OCI-LY3 (cell line): ENCODE results near the gene ZGRF1.

ENCODE experiments used
- H2AFZ ChIP-seq: fragments of 200-600, 300-600 bp; shearing (Covaris generic); 2 replicates; pipeline ENCODE4 v1.6.0; 2014; ENCODE audit warnings: antibody characterized with exemption, low read depth, low read length
- H3K27ac ChIP-seq: fragments of 200-600, 300-600 bp; sonication (generic); 2 replicates; pipeline ENCODE4 v1.5.1; 2014; ENCODE audit warnings: mild to moderate bottlenecking, low read length, moderate library complexity, mixed read lengths
- H3K27me3 ChIP-seq: fragments of 200-600, 300-600 bp; sonication (generic); 2 replicates; pipeline ENCODE4 v1.6.1; 2014; ENCODE audit warnings: low read depth, low read length, mixed read lengths
- H3K36me3 ChIP-seq: fragments of 200-600, 300-600 bp; sonication (generic); replicated peaks from 2 replicates; pipeline ENCODE3; 2014; ENCODE audit warnings: low read depth, low read length, mixed read lengths
- H3K4me1 ChIP-seq: fragments of 300-600, 200-600 bp; sonication (generic); 2 replicates; pipeline ENCODE4 v1.6.1; 2014; ENCODE audit warnings: low read length, mixed read lengths
- H3K4me2 ChIP-seq: fragments of 200-600, 300-600 bp; sonication (generic); 2 replicates; pipeline ENCODE4 v1.6.1; 2014; ENCODE audit warnings: low read length, mixed read lengths
- H3K4me3 ChIP-seq: fragments of 300-600, 200-600 bp; sonication (generic); 2 replicates; pipeline ENCODE4 v1.5.1; 2014; ENCODE audit warnings: antibody characterized with exemption, mild to moderate bottlenecking, low read length, moderate library complexity
- H3K79me2 ChIP-seq: fragments of 300-600, 200-600 bp; shearing (Covaris generic); 2 replicates; pipeline ENCODE4 v1.6.1; 2014; ENCODE audit warnings: mild to moderate bottlenecking, low read length, mixed read lengths
- H3K9ac ChIP-seq: fragments of 300-600, 200-600 bp; shearing (Covaris generic); 2 replicates; pipeline ENCODE4 v1.6.0; 2014; ENCODE audit warnings: mild to moderate bottlenecking, low read length, moderate library complexity
- H3K9me3 ChIP-seq: fragments of 200-600, 300-600 bp; shearing (Covaris generic); 2 replicates; pipeline ENCODE4 v1.6.1; 2014; ENCODE audit warnings: low read length, mixed read lengths; ENCODE audit not compliant: insufficient read depth
- H4K20me1 ChIP-seq: fragments of 200-600, 300-600 bp; sonication (generic); 2 replicates; pipeline ENCODE4 v1.6.1; 2016; ENCODE audit warnings: low read length, mixed read lengths; ENCODE audit not compliant: insufficient read depth
- CTCF ChIP-seq: fragments of 200-600, 300-600 bp; sonication (generic); IDR thresholded peaks from 2 replicates; pipeline ENCODE4 v1.5.1; 2014; ENCODE audit warnings: antibody characterized with exemption, low read length, low read depth
- EZH2phosphoT487 ChIP-seq: fragments of 200-600 bp; shearing (Covaris generic); IDR thresholded peaks from 2 replicates; pipeline ENCODE4 v1.6.1; 2018; ENCODE audit warnings: antibody characterized with exemption, mixed run types, low read depth

Gene ZGRF1

GRCh38 chr4:112642526-112642925, 5.8 kb upstream of the ZGRF1 start:
- H3K4me3 ChIP-seq = no peak overlapping the region
- no peak overlapping the region for H3K9ac ChIP-seq
- peaks cover 5% of the 10 kb centered on the region for H3K36me3 ChIP-seq
- TF ChIP-seq CTCF (no peak), EZH2phosphoT487 (no peak)
- no peak overlapping the region for H2AFZ ChIP-seq
- no peaks in the 10 kb centered on the region for H3K27me3 ChIP-seq
- H3K4me1 ChIP-seq = peaks cover 24% of the 10 kb centered on the region
- H3K79me2 ChIP-seq = peaks cover 34% of the 10 kb centered on the region
- H3K9me3 ChIP-seq = no peaks in the 10 kb centered on the region
- no peak overlapping the region for H3K27ac ChIP-seq
- no peak overlapping the region for H3K4me2 ChIP-seq
- no peaks in the 10 kb centered on the region for H4K20me1 ChIP-seq

- H3K27me3 ChIP-seq = no peaks in the 10 kb centered on the region
- peak overlapping the region; percentile 88 for H3K27ac ChIP-seq
- no peaks in the 10 kb centered on the region for H3K9me3 ChIP-seq
- H4K20me1 ChIP-seq = no peaks in the 10 kb centered on the region
- TF ChIP-seq EZH2phosphoT487 (no peak), CTCF (no peak)
- H2AFZ ChIP-seq = no peak overlapping the region
- H3K9ac ChIP-seq = peak overlapping the region; percentile 90
- H3K4me3 ChIP-seq = peak overlapping the region; percentile 82
- H3K79me2 ChIP-seq = peaks cover 71% of the 10 kb centered on the region
- peaks cover 3% of the 10 kb centered on the region for H3K36me3 ChIP-seq
- H3K4me1 ChIP-seq = peaks cover 21% of the 10 kb centered on the region
- H3K4me2 ChIP-seq = peak overlapping the region; percentile 69
Measured at GRCh38 chr4:112637552-112637866, 800 bp upstream of the ZGRF1 start.

GRCh38 chr4:112633477-112634235, 3.1 kb downstream of the ZGRF1 start:
- Histone ChIP-seq H3K9me3 (no peaks in the 10 kb centered on the region), H4K20me1 (no peaks in the 10 kb centered on the region), H3K36me3 (peaks cover 9% of the 10 kb centered on the region), H3K27me3 (no peaks in the 10 kb centered on the region), H3K4me2 (peak overlapping the region; percentile 19), H3K27ac (no peak overlapping the region), H3K4me1 (peaks cover 21% of the 10 kb centered on the region), H2AFZ (no peak overlapping the region), H3K4me3 (no peak overlapping the region), H3K9ac (no peak overlapping the region), H3K79me2 (peaks cover 48% of the 10 kb centered on the region)
- TF ChIP-seq EZH2phosphoT487 (no peak), CTCF (peak; percentile 81)

DNA sequence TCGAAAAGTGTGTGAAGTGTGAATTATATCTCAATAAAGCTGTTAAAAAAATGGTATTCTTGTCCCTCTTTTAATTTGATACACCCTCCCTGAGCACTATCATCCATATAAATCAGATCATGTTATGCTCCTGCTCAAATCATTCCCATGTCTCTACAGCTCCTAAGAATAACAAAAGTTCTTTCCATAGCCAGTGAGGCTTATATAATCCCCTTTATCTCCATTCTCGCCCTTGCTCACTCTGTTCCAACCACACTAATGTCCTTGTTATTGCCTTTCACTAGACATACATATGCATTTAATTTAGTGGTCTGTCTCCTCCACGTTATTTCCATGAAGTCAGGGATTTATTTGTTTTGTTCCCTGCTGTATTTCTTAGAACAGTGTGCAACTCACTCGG, 10.5 kb downstream of the ZGRF1 start:
- TF ChIP-seq EZH2phosphoT487 = no peak
- no peak for TF ChIP-seq CTCF
- H3K4me1 ChIP-seq = no peaks in the 10 kb centered on the region
- no peaks in the 10 kb centered on the region for H3K27me3 ChIP-seq
- H3K9me3 ChIP-seq = no peaks in the 10 kb centered on the region
- no peaks in the 10 kb centered on the region for H3K79me2 ChIP-seq
- no peak overlapping the region for H3K4me3 ChIP-seq
- no peak overlapping the region for H2AFZ ChIP-seq
- no peak overlapping the region for H3K9ac ChIP-seq
- H3K27ac ChIP-seq = no peak overlapping the region
- peaks cover 15% of the 10 kb centered on the region for H3K36me3 ChIP-seq
- no peaks in the 10 kb centered on the region for H4K20me1 ChIP-seq
- H3K4me2 ChIP-seq = no peak overlapping the region
